B cell (primary cell): ENCODE measurements around the gene CHIT1. TPM values are rescaled to one million over a fixed set of nuclear protein-coding genes. Genes with fewer than 3 reads are reported as not detected.

Experiments used
- ATAC-seq: fragments of 200-7000 bp; cut with Tn5 transposase; one replicate; pipeline ENCODE4 v1.10.0; 2021; ENCODE audit warnings: low read depth, mild to moderate bottlenecking, moderate number of reproducible peaks, moderate library complexity
- CTCF ChIA-PET: fragments of 350-600 bp; sonication (Branson Sonifier 250); formaldehyde crosslinking; loops from one replicate; lab custom pipeline; 2021; ENCODE audit warnings: antibody characterized with exemption, inconsistent platforms; lab: Charles Lee
- POLR2A ChIA-PET: fragments of 350-600 bp; sonication (Branson Sonifier 250); formaldehyde crosslinking; loops from one replicate; lab custom pipeline; 2021; ENCODE audit warnings: antibody characterized with exemption; lab: Charles Lee
- DNase-seq: peaks from one replicate; pipeline ENCODE4 v3.0.0; 2013
- H2AFZ ChIP-seq: 2 replicates; pipeline ENCODE4 v1.6.1; 2012; ENCODE audit warnings: mild to moderate bottlenecking, low read depth, low read length; ENCODE audit not compliant: insufficient read depth, poor library complexity, severe bottlenecking
- H3K27ac ChIP-seq, 2 donors: 1 replicate in 1 of 2; 2 replicates in 1 of 2; pipeline ENCODE4 v1.5.1; 2012 to 2013; ENCODE audit warnings: low read length in 2 of 2, mild to moderate bottlenecking in 2 of 2, moderate library complexity in 1 of 2
- H3K27me3 ChIP-seq, 4 experiments: fragments of 200-600 bp in 1 of 4; sonication (generic) in 1 of 4; replicated peaks in 1 of 4; 1 replicate in 2 of 4; 2 replicates in 2 of 4; pipeline versions ENCODE4 v1.6.1 to v1.7.0; 2013 to 2016; ENCODE audit warnings: low read length in 3 of 4, mild to moderate bottlenecking in 2 of 4, mixed read lengths in 1 of 4, moderate library complexity in 1 of 4; ENCODE audit not compliant: insufficient read depth in 4 of 4, control insufficient read depth in 3 of 4; ENCODE audit errors: control extremely low read depth in 1 of 4
- H3K36me3 ChIP-seq, 2 experiments: replicated peaks in 1 of 2; 1 replicate in 1 of 2; 2 replicates in 1 of 2; pipeline versions ENCODE4 v1.6.1 to v1.7.1; 2013; ENCODE audit warnings: low read length in 1 of 2; ENCODE audit not compliant: insufficient read depth in 2 of 2, control insufficient read depth in 1 of 2; ENCODE audit errors: control extremely low read depth in 1 of 2, extremely low read depth in 1 of 2
- H3K4me1 ChIP-seq, 2 donors: fragments of 200-600 bp in 1 of 2; sonication (generic) in 1 of 2; 1 replicate in 1 of 2; 2 replicates in 1 of 2; pipeline versions ENCODE4 v1.5.1 to v1.6.1; 2013 to 2017; ENCODE audit warnings: low read length in 2 of 2; ENCODE audit not compliant: control insufficient read depth in 2 of 2, insufficient read depth in 2 of 2
- H3K4me2 ChIP-seq: replicated peaks from 2 replicates; pipeline ENCODE3; 2012; ENCODE audit warnings: mild to moderate bottlenecking, low read depth, low read length; ENCODE audit not compliant: poor library complexity, severe bottlenecking
- H3K4me3 ChIP-seq, 5 experiments: fragments of 200-600 bp in 1 of 5; sonication (generic) in 1 of 5; 1 replicate in 3 of 5; 2 replicates in 2 of 5; pipeline versions ENCODE4 v1.5.1 to v1.7.0; 2011 to 2016; ENCODE audit warnings: low read length in 4 of 5, mild to moderate bottlenecking in 4 of 5, low read depth in 2 of 5, control low read depth in 1 of 5, moderate library complexity in 1 of 5; ENCODE audit not compliant: insufficient read depth in 1 of 5; ENCODE audit errors: control extremely low read depth in 1 of 5, extremely low read depth in 1 of 5
- H3K79me2 ChIP-seq: fragments of 200-600 bp; sonication (generic); one replicate; pipeline ENCODE4 v1.6.0; 2016; ENCODE audit warnings: low read length; ENCODE audit not compliant: control insufficient read depth, insufficient read depth
- H3K9ac ChIP-seq: fragments of 200-600 bp; sonication (generic); 2 replicates; pipeline ENCODE4 v1.6.1; 2017; ENCODE audit warnings: mild to moderate bottlenecking, low read length, moderate library complexity
- H3K9me3 ChIP-seq, 3 donors: one replicate each; pipeline versions ENCODE4 v1.6.1 to v1.7.1; 2013; ENCODE audit warnings: low read length in 2 of 3; ENCODE audit not compliant: control insufficient read depth in 2 of 3, insufficient read depth in 1 of 3; ENCODE audit errors: control extremely low read depth in 1 of 3
- H4K20me1 ChIP-seq: 2 replicates; pipeline ENCODE4 v1.6.0; 2012; ENCODE audit warnings: mild to moderate bottlenecking, low read length; ENCODE audit not compliant: insufficient read depth, control insufficient read depth, poor library complexity, severe bottlenecking
- H3K27ac Mint-ChIP-seq: one replicate; pipeline ENCODE4 v1.8.0; 2021; ENCODE audit warnings: mixed read lengths
- H3K27me3 Mint-ChIP-seq: one replicate; pipeline ENCODE4 v1.8.0; 2021; ENCODE audit warnings: mixed read lengths
- H3K4me1 Mint-ChIP-seq: one replicate; pipeline ENCODE4 v1.8.0; 2021; ENCODE audit warnings: mixed read lengths
- H3K4me3 Mint-ChIP-seq: one replicate; pipeline ENCODE4 v1.8.0; 2021; ENCODE audit warnings: mixed read lengths
- H3K9me3 Mint-ChIP-seq: one replicate; pipeline ENCODE4 v1.8.0; 2022; ENCODE audit warnings: mixed read lengths; ENCODE audit not compliant: insufficient read depth
- CTCF ChIP-seq: fragments of 200-600 bp; IDR thresholded peaks from one replicate; pipeline ENCODE4 v1.8.0; 2022; ENCODE audit warnings: antibody characterized with exemption, mild to moderate bottlenecking
- EZH2 ChIP-seq: IDR thresholded peaks from 2 replicates; pipeline ENCODE4 v1.6.1; 2012; ENCODE audit warnings: borderline replicate concordance, low read depth, mild to moderate bottlenecking, moderate library complexity, low read length; ENCODE audit not compliant: insufficient read depth, poor library complexity, severe bottlenecking
- WGBS: methylation state at CpG from one replicate; pipeline ENCODE4 v1.1.5; 2013; ENCODE audit warnings: missing lambda C conversion rate; ENCODE audit not compliant: insufficient coverage; 5-methylcytosine and 5-hydroxymethylcytosine counted together
- intact Hi-C: fragments of 100-400 bp; cut with micrococcal nuclease; formaldehyde crosslinking; loops from one replicate; pipeline ENCODE4 v1.10.0; 2022
- polyA plus RNA-seq: library from polyadenylated mRNA; depleted of rRNA; stranded (reverse); fragments of >200 nt; gene quantifications from 2 replicates; pipeline ENCODE4 v1.2.3, GENCODE V29; 2012
- total RNA-seq, 2 donors: library from RNA; stranded (reverse); fragments of 120-200 nt in 1 of 2; gene quantifications; 1 replicate in 1 of 2; 2 replicates in 1 of 2; pipeline versions ENCODE4 v1.2.3 to v1.2.4, GENCODE V29; 2013 to 2022

CHIT1 gene
- total and polyA plus RNA-seq, 2 donors (not counting 1 experiment from before 2014, with no cell fraction given): 2.0 to 8.2 TPM

GRCh38 chr1:203206129-203206687 lies 23.3 kb downstream of the CHIT1 start:
- Histone ChIP-seq H4K20me1 (no peaks in the 10 kb centered on the region), H3K4me2 (no peak overlapping the region), H3K79me2 (no peaks in the 10 kb centered on the region), H3K4me3 (no peak overlapping the region), H2AFZ (no peak overlapping the region), H3K9me3 (no peaks in the 10 kb centered on the region), H3K4me1 (no peaks in the 10 kb centered on the region), H3K27ac (no peak overlapping the region), H3K9ac (no peak overlapping the region), H3K27me3 (peaks cover 0 to 7% (median 0%) of the 10 kb centered on the region in 4 experiments), H3K36me3 (no peaks in the 10 kb centered on the region)
- peaks cover 28% of the 10 kb centered on the region for H3K27me3 Mint-ChIP-seq
- ATAC-seq (no peak), DNase-seq (no peak)
- H3K4me3 Mint-ChIP-seq: no peak overlapping the region
- no peaks in the 10 kb centered on the region for H3K9me3 Mint-ChIP-seq
- H3K4me1 Mint-ChIP-seq: no peaks in the 10 kb centered on the region
- intact Hi-C loops: no loop called here
- TF ChIP-seq EZH2 (no peak), CTCF (no peak)
- H3K27ac Mint-ChIP-seq: no peak overlapping the region
- ChIA-PET CTCF (interaction anchor here (0.5 to 1.4 kb wide), 4 partner anchors 10 to 691 kb away, joined by 3 to 4 read pairs (median 4); no protein-coding TSS in a partner anchor), POLR2A (no interaction called here)
- WGBS: 80% methylated on average over 2 of the region's 5 CpGs

- no peak overlapping the region for H3K4me3 ChIP-seq
- H3K9ac ChIP-seq: no peak overlapping the region
- Mint-ChIP-seq H3K27ac (no peak overlapping the region), H3K4me3 (no peak overlapping the region), H3K4me1 (no peaks in the 10 kb centered on the region), H3K9me3 (no peaks in the 10 kb centered on the region), H3K27me3 (peaks cover 43% of the 10 kb centered on the region)
- H3K4me1 ChIP-seq: no peaks in the 10 kb centered on the region
- WGBS: 100% methylated on average over 1 of the region's 2 CpGs
- TF ChIP-seq CTCF (no peak), EZH2 (no peak)
- intact Hi-C loops: no loop called here
- no peak overlapping the region for H3K4me2 ChIP-seq
- no peak overlapping the region for H3K27ac ChIP-seq
- no peaks in the 10 kb centered on the region for H3K36me3 ChIP-seq
- H3K27me3 ChIP-seq: peaks cover 0 to 7% (median 2%) of the 10 kb centered on the region in 4 experiments
- no peak for ATAC-seq
- CTCF ChIA-PET: no interaction called here
- POLR2A ChIA-PET: no interaction called here
- no peak for DNase-seq
- H2AFZ ChIP-seq: no peak overlapping the region
- no peaks in the 10 kb centered on the region for H4K20me1 ChIP-seq
- no peaks in the 10 kb centered on the region for H3K79me2 ChIP-seq
- no peaks in the 10 kb centered on the region for H3K9me3 ChIP-seq
Observed at GRCh38 chr1:203204756-203205155, 24.7 kb downstream of the CHIT1 start.
